GM12878 (cell line): ENCODE results near the gene TSNAX. TPM values are rescaled to one million over a fixed set of nuclear protein-coding genes. Genes with fewer than 3 reads are reported as not detected.

Source experiments
- ATAC-seq: fragments of 200-7000 bp; cut with Tn5 transposase; 3 replicates; pipeline ENCODE4 v1.9.1; 2020; ENCODE audit warnings: mild to moderate bottlenecking, moderate library complexity
- BruUV-seq: library from RNA; stranded (reverse); fragments of 400-500 nt; replicated peaks from 2 replicates; lab custom pipeline; 2021; lab: Mats Ljungman, UMichigan
- CTCF ChIA-PET: fragments of 300-600 bp; sonication (Branson Sonifier 250); formaldehyde crosslinking; extraction: SDS; loops from one replicate; lab custom pipeline; 2021; ENCODE audit warnings: inconsistent platforms; lab: Yijun Ruan, JAX
- POLR2A ChIA-PET: fragments of 350-600 bp; formaldehyde crosslinking; extraction: SDS; loops from one replicate; lab custom pipeline; 2021; ENCODE audit warnings: inconsistent platforms; lab: Charles Lee
- RAD21 ChIA-PET: fragments of 300-600 bp; sonication (Branson Sonifier 250); formaldehyde crosslinking; loops from one replicate; lab custom pipeline; 2023; ENCODE audit warnings: antibody characterized with exemption; ENCODE audit not compliant: unreplicated experiment; lab: Charles Lee
- SMC1A ChIA-PET: fragments of 300-600 bp; sonication (Branson Sonifier 250); formaldehyde crosslinking; loops from one replicate; lab custom pipeline; 2023; ENCODE audit not compliant: unreplicated experiment, uncharacterized antibody; lab: Charles Lee
- DNase-seq: peaks from one replicate; pipeline ENCODE4 v3.0.0-alpha.2; 2011; ENCODE audit warnings: low read depth, low spot score
- FAIRE-seq: peaks from 3 replicates; lab custom pipeline; 2011; peaks lifted over from hg19 to GRCh38; lab: Jason Lieb, UNC
- H2AFZ ChIP-seq: 2 replicates; pipeline ENCODE4 v1.6.0; 2011; ENCODE audit warnings: low read depth, low read length, control low read depth; ENCODE audit not compliant: control insufficient read depth
- H3K27ac ChIP-seq: 2 replicates; pipeline ENCODE4 v1.5.1; 2011; ENCODE audit warnings: control low read depth; ENCODE audit not compliant: control insufficient read depth, insufficient read depth
- H3K27me3 ChIP-seq, 2 experiments: replicated peaks in 1 of 2; 2 replicates each; pipeline versions ENCODE4 v1.6.0 to v1.6.1; 2011; ENCODE audit warnings: low read length in 1 of 2; ENCODE audit not compliant: control insufficient read depth in 2 of 2, insufficient read depth in 2 of 2
- H3K36me3 ChIP-seq, 2 experiments: 2 replicates each; pipeline ENCODE4 v1.5.1; 2011; ENCODE audit warnings: low read length in 1 of 2; ENCODE audit not compliant: control insufficient read depth in 2 of 2, insufficient read depth in 2 of 2
- H3K4me1 ChIP-seq: 2 replicates; pipeline ENCODE4 v1.6.1; 2011; ENCODE audit warnings: mild to moderate bottlenecking, low read length, moderate library complexity, mixed read lengths; ENCODE audit not compliant: control insufficient read depth, insufficient read depth
- H3K4me2 ChIP-seq: 2 replicates; pipeline ENCODE4 v1.6.0; 2011; ENCODE audit warnings: control low read depth; ENCODE audit not compliant: control insufficient read depth, insufficient read depth
- H3K4me3 ChIP-seq: fragments of 200-600 bp; sonication (generic); 2 replicates; pipeline ENCODE4 v1.5.1; 2016
- H3K79me2 ChIP-seq: 2 replicates; pipeline ENCODE4 v1.6.0; 2011; ENCODE audit warnings: low read length; ENCODE audit not compliant: control insufficient read depth, insufficient read depth
- H3K9ac ChIP-seq: 2 replicates; pipeline ENCODE4 v1.8.0; 2011; ENCODE audit warnings: low read length, control low read depth, mixed read lengths; ENCODE audit not compliant: control insufficient read depth, insufficient read depth
- H3K9me3 ChIP-seq: replicated peaks from 3 replicates; pipeline ENCODE4 v1.5.1; 2011; ENCODE audit warnings: mild to moderate bottlenecking, low read length; ENCODE audit not compliant: control insufficient read depth, insufficient read depth
- H4K20me1 ChIP-seq: 2 replicates; pipeline ENCODE4 v1.6.0; 2011; ENCODE audit not compliant: control insufficient read depth, insufficient read depth
- ATF7 ChIP-seq: fragments of 450-650 bp; IDR thresholded peaks from 2 replicates; pipeline ENCODE4 v1.6.1; 2016; ENCODE audit warnings: low read depth, mild to moderate bottlenecking
- BMI1 ChIP-seq: fragments of 450-650 bp; IDR thresholded peaks from 2 replicates; pipeline ENCODE4 v1.6.1; 2016; ENCODE audit warnings: mild to moderate bottlenecking, moderate library complexity, borderline replicate concordance
- CHD4 ChIP-seq: fragments of 200-600 bp; sonication (generic); IDR thresholded peaks from 2 replicates; pipeline ENCODE4 v1.6.1; 2016; ENCODE audit warnings: mild to moderate bottlenecking
- KDM1A ChIP-seq: fragments of 200-600 bp; sonication (generic); IDR thresholded peaks from 2 replicates; pipeline ENCODE4 v1.6.1; 2016; ENCODE audit warnings: borderline replicate concordance
- TBL1XR1 ChIP-seq: IDR thresholded peaks from 2 replicates; pipeline ENCODE4 v1.6.1; 2012; ENCODE audit warnings: low read depth, low read length, improper control_type of control experiment
- ZNF622 ChIP-seq: fragments of 450-650 bp; IDR thresholded peaks from 2 replicates; pipeline ENCODE4 v1.6.1; 2017; ENCODE audit warnings: mild to moderate bottlenecking, inconsistent platforms
- WGBS: methylation state at CpG from one replicate; pipeline ENCODE4 v1.1.6; 2016; ENCODE audit warnings: low lambda C conversion rate; ENCODE audit not compliant: insufficient replicate concordance, insufficient coverage; ENCODE audit errors: missing lambda C conversion rate; 5-methylcytosine and 5-hydroxymethylcytosine counted together
- in situ Hi-C: fragments of 300-500 bp; cut with MboI; formaldehyde crosslinking; loops from 9 replicates; pipeline ENCODE4 v1.14.3; 2018; ENCODE audit warnings: mixed read lengths
- intact Hi-C: fragments of 100-400 bp; cut with micrococcal nuclease; formaldehyde crosslinking; loops from one replicate; pipeline ENCODE4 v1.14.2; 2022; ENCODE audit not compliant: unreplicated experiment
- polyA plus RNA-seq, 11 experiments: library from polyadenylated mRNA; depleted of rRNA in 4 of 11; unstranded in 6 of 11; stranded (reverse) in 5 of 11; fragments of >200 nt; fragmentation: Nextera tagmentation in 4 of 11; fragmentation: Illumina TruSeq in 1 of 11; extraction: Ambion mirVana in 4 of 11; extraction: Trizol in 1 of 11; gene quantifications; 1 replicate in 1 of 11; 2 replicates in 10 of 11; pipeline versions ENCODE4 v1.2.1 to v1.2.3, GENCODE V29; 2011 to 2016; ENCODE audit warnings: inconsistent platforms in 2 of 11, missing spikeins in 2 of 11, low read depth in 1 of 11
- total RNA-seq, 4 experiments: library from RNA; depleted of rRNA in 3 of 4; stranded (reverse); fragments of >200 nt in 3 of 4; fragmentation: Illumina TruSeq in 1 of 4; extraction: Trizol in 1 of 4; gene quantifications; 2 replicates each; pipeline versions ENCODE4 v1.2.1 to v1.2.3, GENCODE V29; 2013 to 2021

The TSNAX gene
- total and polyA plus RNA-seq, 10 of the 15 experiments (the other 5 are each of a cell fraction or from before 2014, with no cell fraction given), result 24.8 to 49.7 (median 35.6) TPM

DNA sequence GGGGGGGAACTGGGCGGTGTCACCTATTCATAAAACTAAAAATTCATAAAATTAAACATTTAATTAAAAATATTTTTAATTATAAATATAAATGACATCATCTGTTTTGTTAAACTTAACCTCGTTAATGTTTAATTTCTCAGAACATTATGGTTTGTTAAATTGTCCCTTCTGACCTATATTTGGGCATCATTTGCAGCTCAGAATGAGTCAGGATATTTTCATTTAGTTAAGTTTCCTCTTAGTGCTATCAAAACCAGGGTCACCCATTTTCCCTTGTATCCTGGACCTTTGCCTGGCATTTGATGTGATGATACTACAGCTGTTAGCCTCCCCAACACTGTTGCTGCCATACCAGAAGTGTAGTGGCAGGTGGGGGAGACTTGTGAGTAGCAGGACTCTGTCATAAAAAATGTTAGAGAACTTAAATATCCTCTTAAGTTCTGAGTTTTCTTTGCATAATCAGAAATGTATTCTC, 30.3 kb downstream of the TSNAX start:
- DNase-seq (no peak), FAIRE-seq (no peak), ATAC-seq (peak; percentile 28; the same call in 1 of the 3 replicates)
- TF ChIP-seq ZNF622 (no peak), ATF7 (peak; percentile 76), CHD4 (no peak)
- SMC1A ChIA-PET, result interaction anchor here (0.9 to 1.1 kb wide), 5 partner anchors 13 to 184 kb away, joined by 3 to 4 read pairs (median 3); no protein-coding TSS in a partner anchor
- Histone ChIP-seq H3K9ac (no peak overlapping the region), H2AFZ (no peak overlapping the region), H3K27me3 (no peaks in the 10 kb centered on the region), H3K27ac (no peak overlapping the region), H3K4me1 (no peaks in the 10 kb centered on the region), H3K4me2 (no peak overlapping the region), H4K20me1 (no peaks in the 10 kb centered on the region), H3K4me3 (no peak overlapping the region), H3K9me3 (no peaks in the 10 kb centered on the region), H3K79me2 (no peaks in the 10 kb centered on the region), H3K36me3 (peaks cover 0 to 13% of the 10 kb centered on the region in 2 experiments; a peak in 2 of 4 replicates)
- in situ Hi-C loops, result no loop called here
- CTCF ChIA-PET, result interaction anchor here (0.6 to 2.4 kb wide), 4 partner anchors 12 to 466 kb away, joined by 3 to 6 read pairs (median 4); no protein-coding TSS in a partner anchor
- RAD21 ChIA-PET, result interaction anchor here (1.0 kb wide), 1 partner anchor 13 kb away, joined by 3 read pairs; no protein-coding TSS in a partner anchor
- intact Hi-C loops, result no loop called here
- POLR2A ChIA-PET, result no interaction called here
- BruUV-seq, result no TSS peak
- WGBS, result 94% methylated on average over 2 of the region's 2 CpGs

- ChIA-PET SMC1A (interaction anchor here (1.3 kb wide), 1 partner anchor 17 kb away, joined by 4 read pairs; no protein-coding TSS in a partner anchor), RAD21 (no interaction called here)
- in situ Hi-C loops, result no loop called here
Measured at GRCh38 chr1:231561647-231562383, 33.3 kb downstream of the TSNAX start.

More at GRCh38 chr1:231561647-231562383, 33.3 kb downstream of the TSNAX start:
- WGBS, result 100% methylated on average over 3 of the region's 3 CpGs
- H3K9ac ChIP-seq, result no peak overlapping the region
- POLR2A ChIA-PET, result no interaction called here
- ATAC-seq, result no peak
- intact Hi-C loops, result no loop called here
- H3K4me3 ChIP-seq, result no peak overlapping the region
- no peaks in the 10 kb centered on the region for H3K27me3 ChIP-seq
- H3K79me2 ChIP-seq, result no peaks in the 10 kb centered on the region
- TF ChIP-seq BMI1, result no peak
- TF ChIP-seq TBL1XR1, result no peak
- TF ChIP-seq KDM1A, result no peak
- H3K36me3 ChIP-seq, result peaks cover 0 to 14% of the 10 kb centered on the region in 2 experiments; a peak in 3 of 4 replicates
- no peak for DNase-seq
- H3K9me3 ChIP-seq, result no peaks in the 10 kb centered on the region
- no peaks in the 10 kb centered on the region for H3K4me1 ChIP-seq
- BruUV-seq, result no TSS peak
- no peak for FAIRE-seq
- no peak overlapping the region for H3K4me2 ChIP-seq
- CTCF ChIA-PET, result no interaction called here
- H2AFZ ChIP-seq, result no peak overlapping the region
- no peaks in the 10 kb centered on the region for H4K20me1 ChIP-seq
- H3K27ac ChIP-seq, result no peak overlapping the region
